ENCODE measurements around the gene CLCN6.

The CLCN6 gene

DNA sequence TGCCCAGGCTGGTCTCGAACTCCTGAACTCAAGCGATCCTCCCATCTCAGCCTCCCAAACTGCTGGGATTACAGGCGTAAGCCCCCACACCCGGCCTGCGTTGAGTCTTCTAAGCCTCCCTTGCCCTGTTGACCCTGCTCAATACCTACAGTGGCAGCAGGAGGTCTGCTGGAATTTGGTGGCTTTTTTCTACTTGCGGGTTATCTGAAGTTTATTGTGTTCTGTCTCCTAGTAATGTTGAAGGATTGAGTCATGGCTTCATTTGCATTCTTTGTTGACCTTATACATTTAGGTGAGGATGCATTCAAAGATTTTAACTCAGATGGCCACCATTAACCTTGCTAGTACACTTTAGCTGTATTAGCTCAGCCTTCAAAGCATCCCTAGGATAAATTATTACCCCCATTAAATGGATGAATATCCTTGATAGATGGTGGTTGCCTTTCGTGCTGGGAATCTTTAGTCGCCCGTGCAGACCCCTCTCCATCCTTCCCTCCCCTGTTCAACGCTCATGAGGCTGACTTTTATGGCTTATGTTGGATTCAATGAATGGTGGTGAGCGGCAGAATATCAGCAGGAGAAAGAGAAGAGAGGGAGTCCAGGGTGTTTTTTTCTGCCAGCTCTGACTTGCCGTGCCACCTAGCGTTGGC lies 62.5 kb downstream of the CLCN6 start:
- CTCF ChIA-PET = interaction anchor here (0.6 to 2.2 kb wide), 5 partner anchors 13 to 162 kb away, joined by 3 to 6 read pairs (median 4); no protein-coding TSS in a partner anchor
- POLR2A ChIA-PET = interaction anchor here (1.6 kb wide), 1 partner anchor 40 kb away, joined by 9 read pairs; no protein-coding TSS in a partner anchor
- DNase-seq (ENCODE audit: low read depth, low spot score) = no peak
- TF ChIP-seq CTCF (IDR thresholded peaks at IDR 0.05; ENCODE audit: insufficient read depth, low read length, missing control alignments) = no peak
- H3K4me3 ChIP-seq (ENCODE audit: low read depth, low read length) = no peak overlapping the region

- ChIA-PET CTCF (interaction anchor here (0.9 to 2.2 kb wide), 5 partner anchors 13 to 162 kb away, joined by 3 to 6 read pairs (median 4); no protein-coding TSS in a partner anchor), POLR2A (no interaction called here)
- DNase-seq (ENCODE audit: low read depth, low spot score) = no peak
- H3K4me3 ChIP-seq (ENCODE audit: low read depth, low read length) = no peak overlapping the region
- no peak for TF ChIP-seq CTCF (IDR thresholded peaks at IDR 0.05; ENCODE audit: insufficient read depth, low read length, missing control alignments)
Observed at GRCh38 chr1:11869104-11869503, 63.1 kb downstream of the CLCN6 start.

DNA sequence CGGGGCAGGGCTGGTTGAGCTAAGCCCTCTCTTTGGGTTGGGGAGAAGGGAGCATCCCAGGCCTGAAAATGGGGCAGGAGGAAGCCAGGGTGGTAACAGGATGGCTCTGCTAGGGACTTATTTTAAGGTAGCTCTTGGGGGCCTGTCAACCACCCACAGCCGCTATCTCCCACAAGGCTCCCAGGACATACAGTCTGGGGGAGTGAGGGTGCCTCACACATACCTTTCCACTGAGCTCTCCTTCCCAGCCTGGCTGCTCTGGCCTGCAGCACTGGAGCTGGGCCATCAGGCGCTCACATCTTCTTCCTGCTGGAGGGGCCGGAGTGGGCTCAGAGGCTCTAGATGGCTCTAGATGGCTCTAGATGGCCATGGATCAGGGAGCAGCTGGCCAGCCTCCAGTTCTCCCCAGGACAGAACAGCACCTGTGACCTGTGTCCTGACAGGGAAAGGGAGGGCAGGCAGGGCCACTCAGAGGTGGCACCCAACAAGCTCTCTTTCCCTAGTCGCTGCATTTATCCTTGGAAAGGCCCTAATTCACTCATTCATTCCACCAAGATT lies 63.7 kb downstream of the CLCN6 start:
- POLR2A ChIA-PET = no interaction called here

GRCh38 chr1:11872545-11872944 lies 66.6 kb downstream of the CLCN6 start:
- DNase-seq (ENCODE audit: low read depth, low spot score) = no peak
- ChIA-PET CTCF (interaction anchor here (1.5 kb wide), 1 partner anchor 35 kb away, joined by 4 read pairs; no protein-coding TSS in a partner anchor), POLR2A (no interaction called here)
- no peak for TF ChIP-seq CTCF (IDR thresholded peaks at IDR 0.05; ENCODE audit: insufficient read depth, low read length, missing control alignments)
- no peak overlapping the region for H3K4me3 ChIP-seq (ENCODE audit: low read depth, low read length)

More for the DNA sequence above, 63.7 kb downstream of the CLCN6 start:
- H3K4me3 ChIP-seq (ENCODE audit: low read depth, low read length) = no peak overlapping the region
- no peak for DNase-seq (ENCODE audit: low read depth, low spot score)
- no peak for TF ChIP-seq CTCF (IDR thresholded peaks at IDR 0.05; ENCODE audit: insufficient read depth, low read length, missing control alignments)
- CTCF ChIA-PET = interaction anchor here (0.8 to 2.2 kb wide), 6 partner anchors 18 to 161 kb away, joined by 3 to 7 read pairs (median 4); no protein-coding TSS in a partner anchor

DNA sequence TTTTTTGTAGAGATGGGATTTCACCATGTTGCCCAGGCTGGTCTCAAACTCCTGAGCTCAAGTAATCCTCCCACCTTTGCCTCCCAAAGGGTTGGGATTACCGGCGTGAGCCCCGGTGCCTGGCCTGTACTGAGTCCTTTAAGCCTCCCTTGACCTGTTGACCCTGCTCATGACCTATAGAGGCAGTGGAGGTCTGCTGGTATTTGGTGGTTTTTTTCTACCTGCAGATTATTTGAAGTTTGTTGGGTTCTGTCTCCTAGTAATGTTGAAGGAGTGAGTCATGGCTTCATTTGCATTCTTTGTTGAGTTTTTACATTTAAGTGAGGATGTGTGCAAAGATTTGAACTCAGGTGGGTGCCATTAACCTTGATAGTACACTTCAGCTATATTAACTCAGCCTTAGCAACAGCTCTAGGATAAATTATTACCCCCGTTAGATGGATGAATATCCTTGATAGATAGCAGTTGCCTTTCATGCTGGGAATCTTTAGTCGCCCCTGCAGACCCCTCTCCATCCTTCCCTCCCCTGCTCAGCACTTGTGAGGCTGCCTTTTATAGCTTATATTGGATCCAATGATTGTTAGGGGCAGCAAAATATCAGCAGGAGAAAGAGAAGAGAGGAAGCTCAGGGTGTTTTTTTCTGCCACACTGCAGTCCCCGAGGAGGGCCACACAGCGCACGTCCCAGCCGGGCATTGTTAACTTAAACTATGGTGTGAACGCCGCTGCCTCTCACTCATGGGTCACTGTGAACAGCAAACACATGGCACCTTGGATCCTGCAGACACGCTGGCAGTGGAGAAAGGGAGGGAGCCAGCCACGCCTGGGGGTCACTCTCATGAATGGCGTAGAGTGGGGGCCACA lies 67.6 kb downstream of the CLCN6 start:
- DNase-seq (ENCODE audit: low read depth, low spot score) = no peak
- TF ChIP-seq CTCF (IDR thresholded peaks at IDR 0.05; ENCODE audit: insufficient read depth, low read length, missing control alignments) = no peak
- H3K4me3 ChIP-seq (ENCODE audit: low read depth, low read length) = no peak overlapping the region
- CTCF ChIA-PET = interaction anchor here (0.6 to 1.5 kb wide), 2 partner anchors 35 to 36 kb away, joined by 3 to 4 read pairs; no protein-coding TSS in a partner anchor
- POLR2A ChIA-PET = interaction anchor here (0.6 kb wide), 1 partner anchor 635 kb away, joined by 3 read pairs; no protein-coding TSS in a partner anchor

- ChIA-PET CTCF (no interaction called here), POLR2A (no interaction called here)
- TF ChIP-seq CTCF (IDR thresholded peaks at IDR 0.05; ENCODE audit: insufficient read depth, low read length, missing control alignments) = no peak
- no peak overlapping the region for H3K4me3 ChIP-seq (ENCODE audit: low read depth, low read length)
- no peak for DNase-seq (ENCODE audit: low read depth, low spot score)
Observed at GRCh38 chr1:11874258-11874562, 68.2 kb downstream of the CLCN6 start.

Measured in AG04449 (cell line).